Glomerular endothelial cell (primary cell): ENCODE data around the gene TRRAP. TPM values are rescaled to one million over a fixed set of nuclear protein-coding genes. Genes with fewer than 3 reads are reported as not detected.
A peak's percentile ranks its signal among the peaks of the same experiment; 100 is the strongest.

Source experiments
- DNase-seq: peaks from one replicate; pipeline ENCODE4 v3.0.0-alpha.2; 2011; ENCODE audit warnings: low read depth, low spot score; ENCODE audit errors: extremely low read depth
- total RNA-seq: library from RNA; depleted of rRNA; stranded (reverse); fragments of >200 nt; gene quantifications from 2 replicates; pipeline ENCODE4 v1.2.3, GENCODE V29; 2015

TRRAP gene
- total RNA-seq, 1 donor from 2014 or later, result 43.4 TPM

DNA sequence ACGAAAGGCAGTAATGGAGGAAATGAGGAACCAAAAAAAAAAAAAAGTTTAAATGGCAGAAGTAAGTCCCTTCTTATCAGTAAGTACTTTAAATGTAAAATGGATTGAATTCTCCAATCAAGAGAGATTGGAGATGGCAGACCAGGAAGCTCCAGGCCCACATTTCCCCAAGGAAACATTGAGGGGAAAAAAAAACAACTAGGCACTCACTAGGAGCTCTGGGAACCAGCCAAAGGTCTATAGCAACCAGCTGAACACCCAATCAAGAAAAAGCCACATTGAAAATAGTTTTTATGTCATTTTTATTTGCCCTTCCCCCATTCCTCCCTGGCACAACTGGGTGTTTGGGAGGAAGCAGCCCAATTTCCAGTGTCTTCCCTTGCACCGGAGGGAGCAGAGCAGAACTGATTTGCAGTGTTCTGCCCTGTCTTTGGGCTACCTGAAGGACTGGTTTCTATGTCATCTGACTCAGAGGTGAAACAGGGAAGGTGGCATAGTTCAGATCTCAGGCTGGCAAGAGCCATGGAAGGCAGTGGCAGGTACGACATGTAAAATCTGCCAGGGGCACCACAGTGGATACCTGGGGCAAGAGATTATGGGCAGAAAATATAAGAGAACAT is 143.7 kb downstream of the TRRAP start:
- DNase-seq, result no peak

GRCh38 chr7:99024066-99024465 is 145.7 kb downstream of the TRRAP start:
- DNase-seq, result no peak

GRCh38 chr7:99027241-99027640 is 148.9 kb downstream of the TRRAP start:
- no peak for DNase-seq

DNA sequence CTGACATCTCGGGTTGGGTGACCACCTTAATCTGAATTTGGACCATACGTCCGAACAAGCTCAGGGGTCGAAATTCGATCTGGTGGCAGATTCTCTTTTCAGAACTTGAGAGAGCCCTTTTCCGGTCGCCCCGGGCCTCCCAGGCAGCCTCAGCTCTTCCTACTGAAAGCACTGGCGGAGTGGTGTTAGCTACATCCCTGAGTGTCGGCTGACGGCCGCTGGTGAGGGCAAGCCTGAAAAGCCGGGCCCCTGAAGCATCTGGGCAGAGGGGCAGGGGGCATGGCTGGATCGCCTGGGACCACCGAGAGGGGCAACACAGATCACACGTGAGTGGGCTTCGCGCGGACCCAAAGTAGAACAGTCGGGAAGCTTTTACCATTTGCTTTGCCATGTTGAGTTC is 149.5 kb downstream of the TRRAP start:
- no peak for DNase-seq

- no peak for DNase-seq
Measured at GRCh38 chr7:99028261-99028973, 150.1 kb downstream of the TRRAP start.

GRCh38 chr7:99029466-99030435 is 151.4 kb downstream of the TRRAP start:
- peak; percentile 67 for DNase-seq

GRCh38 chr7:99030457-99030856 is 152.1 kb downstream of the TRRAP start:
- no peak for DNase-seq

DNA sequence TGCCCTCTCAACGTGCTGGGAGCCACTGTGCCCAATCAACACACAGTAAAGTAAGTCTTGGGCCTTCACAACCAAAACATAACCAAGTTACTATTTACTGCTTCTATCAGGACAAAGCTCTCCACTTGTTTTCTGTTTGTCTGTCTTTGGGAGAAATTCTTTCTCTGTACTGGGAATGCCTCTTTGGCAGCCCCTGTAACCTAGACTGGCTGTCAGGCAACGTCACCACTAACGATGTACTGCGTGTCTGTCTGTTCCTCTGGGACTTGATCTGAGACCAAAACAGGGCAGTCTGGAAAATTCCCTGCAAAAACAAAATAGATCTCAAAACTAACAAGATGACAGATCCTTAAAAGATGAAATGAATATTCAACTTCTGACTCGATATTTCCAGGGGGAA is 152.6 kb downstream of the TRRAP start:
- no peak for DNase-seq

- DNase-seq, result no peak
Measured at GRCh38 chr7:99031496-99031895, 153.2 kb downstream of the TRRAP start.

GRCh38 chr7:99032928-99033327 is 154.6 kb downstream of the TRRAP start:
- no peak for DNase-seq

GRCh38 chr7:99033765-99034164 is 155.4 kb downstream of the TRRAP start:
- DNase-seq, result no peak

DNA sequence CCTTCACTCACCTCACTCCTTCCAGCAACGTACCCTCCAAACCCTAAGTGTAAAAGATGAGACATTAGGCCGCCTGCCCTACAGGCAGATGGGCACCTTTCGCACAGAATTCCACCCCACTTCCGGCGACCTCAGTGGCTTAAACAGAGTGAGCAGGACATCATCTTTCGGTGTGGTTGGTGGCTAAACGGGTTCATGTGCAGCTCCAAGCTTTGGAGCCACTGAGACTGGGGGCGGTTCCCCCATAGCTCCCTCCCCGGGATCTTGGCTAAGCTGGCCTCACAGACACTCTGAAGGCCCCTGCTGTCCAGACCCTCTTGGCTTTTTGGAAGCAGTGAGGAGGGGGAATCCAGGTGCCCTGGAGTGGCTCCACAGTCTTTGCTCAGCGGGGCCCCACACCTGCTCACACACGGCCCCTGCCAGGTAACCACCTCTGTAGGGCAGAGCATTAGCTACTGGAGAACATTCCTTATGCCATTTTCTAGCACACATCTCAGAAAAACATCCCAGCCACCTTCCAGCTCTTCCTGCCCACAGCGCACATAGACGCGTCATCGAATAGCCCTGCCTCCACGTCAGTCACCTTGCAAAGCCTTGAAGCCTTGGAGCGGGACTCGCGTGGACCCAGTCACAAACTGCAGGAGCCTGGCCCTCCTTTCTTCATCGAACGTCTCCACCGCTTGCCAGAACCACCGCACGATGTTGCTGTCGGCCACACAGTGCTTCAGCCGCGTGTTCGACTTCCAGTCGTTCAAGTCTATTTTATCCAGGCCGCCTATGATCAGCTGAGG is 156.8 kb downstream of the TRRAP start:
- DNase-seq, result no peak

DNA sequence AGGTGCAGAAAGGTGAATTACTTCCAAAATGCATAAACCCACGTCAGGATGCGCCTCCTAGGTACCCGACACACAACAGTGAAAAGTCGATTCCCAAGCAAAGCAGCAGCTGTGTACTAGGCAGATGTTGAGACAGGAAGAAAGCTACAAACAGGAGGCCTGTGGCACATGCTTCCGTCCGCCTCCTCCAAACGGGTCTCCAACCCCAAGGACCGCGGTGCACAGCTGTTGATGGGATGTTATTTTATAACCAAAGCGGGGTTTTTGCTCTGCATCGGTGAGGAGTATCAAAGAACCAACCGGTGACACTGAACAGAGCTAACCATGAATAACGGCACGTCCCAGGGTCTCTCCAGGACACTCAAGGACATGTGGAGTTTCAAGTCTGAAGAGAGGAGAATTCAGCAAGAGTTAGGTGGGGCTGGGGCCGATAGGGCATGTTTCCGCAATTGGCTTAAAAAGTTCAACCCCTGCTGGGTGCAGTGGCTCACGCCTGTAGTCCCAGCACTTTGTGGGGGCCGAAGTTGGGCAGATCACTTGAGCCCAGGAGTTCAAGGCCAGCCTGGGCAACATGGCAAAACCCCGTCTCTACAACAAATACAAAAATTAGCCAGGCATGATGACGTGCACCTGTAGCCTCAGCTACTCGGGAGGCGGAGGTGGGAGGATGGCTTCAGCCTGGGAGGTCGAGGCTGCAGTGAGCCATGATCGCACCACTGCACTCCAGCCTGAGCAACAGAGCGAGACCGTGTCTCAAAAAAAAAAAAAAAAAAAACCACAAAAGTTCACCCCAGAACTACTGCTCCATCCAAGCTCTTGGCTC is 157.6 kb downstream of the TRRAP start:
- DNase-seq, result no peak

GRCh38 chr7:99036546-99037111 is 158.3 kb downstream of the TRRAP start:
- DNase-seq, result no peak

DNA sequence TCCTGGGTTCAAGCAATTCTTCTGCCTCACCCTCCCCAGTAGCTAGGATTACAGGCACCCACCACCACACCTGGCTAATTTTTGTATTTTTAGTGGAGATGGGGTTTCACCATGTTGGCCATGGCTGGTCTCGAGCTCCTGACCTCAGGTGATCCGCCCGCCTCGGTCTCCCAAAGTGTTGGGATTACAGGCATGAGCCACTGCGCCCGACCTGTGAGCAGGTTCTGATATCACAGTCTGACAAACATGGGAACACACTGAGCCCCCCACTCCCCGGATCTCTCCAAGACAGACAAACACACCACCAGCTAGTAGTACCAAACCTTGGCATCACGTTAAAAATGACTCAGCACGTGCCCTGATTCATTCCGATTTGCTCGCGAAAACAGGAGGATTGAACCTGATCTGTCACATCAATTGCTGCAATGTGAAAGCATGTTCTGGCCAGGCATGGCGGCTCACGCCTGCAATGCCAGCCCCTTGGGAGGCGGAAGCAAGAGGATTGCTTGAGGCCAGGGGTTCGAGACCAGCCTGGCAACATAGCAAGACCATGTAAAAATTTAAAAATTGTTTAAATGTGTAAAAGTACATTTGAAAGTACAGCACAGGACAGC is 159.1 kb downstream of the TRRAP start:
- DNase-seq, result no peak

DNA sequence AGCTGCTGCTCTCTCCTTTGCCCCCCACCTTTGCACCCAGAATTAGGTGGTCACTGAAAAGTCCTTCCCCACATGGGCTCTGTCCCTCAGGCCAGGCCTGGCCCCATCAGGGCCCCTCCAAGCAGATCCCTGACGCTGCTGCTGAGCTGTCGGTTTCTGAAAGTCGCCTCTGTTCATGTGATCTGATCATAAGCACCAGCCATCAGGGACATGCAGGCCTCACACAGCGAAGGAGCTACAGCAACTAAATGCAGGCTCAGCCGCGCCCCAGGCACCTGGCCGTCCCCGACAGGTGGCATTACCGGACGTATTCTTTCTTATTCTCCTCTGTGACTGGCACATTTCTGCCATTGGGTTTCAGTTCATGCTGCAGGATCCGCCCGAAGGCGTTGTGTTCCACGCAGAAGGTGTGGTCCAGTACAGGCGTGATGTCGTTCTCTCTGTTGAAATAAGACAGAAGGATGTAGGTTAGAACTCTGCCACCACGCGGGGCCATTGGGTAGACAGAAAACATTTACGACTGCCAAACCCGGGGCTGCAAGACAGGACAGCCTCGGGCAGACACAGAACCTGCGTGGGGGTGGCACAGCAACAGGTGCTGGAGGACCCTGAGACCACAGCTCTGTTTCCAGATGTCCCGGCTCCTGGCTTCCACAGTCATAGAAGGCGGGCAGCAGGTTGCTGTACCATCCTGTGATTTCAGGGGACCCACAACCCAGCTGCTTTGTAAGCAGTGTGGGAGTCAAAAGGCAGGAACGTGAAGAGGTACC is 159.9 kb downstream of the TRRAP start:
- DNase-seq, result no peak

- no peak for DNase-seq
Measured at GRCh38 chr7:99039384-99039891, 161.1 kb downstream of the TRRAP start.
